Upper lobe of right lung (tissue), 1 donor: ENCODE results near the gene LAMA3. TPM values are rescaled to one million over a fixed set of nuclear protein-coding genes. Genes with fewer than 3 reads are reported as not detected.

Source experiments
- ATAC-seq: fragments of 200-7000 bp; cut with Tn5 transposase; one replicate; pipeline ENCODE4 v1.9.1; 2020; ENCODE audit warnings: mild to moderate bottlenecking, moderate library complexity
- DNase-seq: peaks from one replicate; pipeline ENCODE4 v3.0.0-alpha.2; 2020
- H3K27ac ChIP-seq: fragments of 200-600 bp; one replicate; pipeline ENCODE4 v1.8.0; 2022
- H3K27me3 ChIP-seq: fragments of 200-600 bp; one replicate; pipeline ENCODE4 v1.8.0; 2022; ENCODE audit warnings: mild to moderate bottlenecking
- H3K36me3 ChIP-seq: fragments of 200-600 bp; one replicate; pipeline ENCODE4 v1.8.0; 2022
- H3K4me1 ChIP-seq: fragments of 200-600 bp; one replicate; pipeline ENCODE4 v1.8.0; 2022
- H3K4me3 ChIP-seq: fragments of 200-600 bp; one replicate; pipeline ENCODE4 v1.8.0; 2022; ENCODE audit warnings: mild to moderate bottlenecking
- H3K9me3 ChIP-seq: fragments of 200-600 bp; one replicate; pipeline ENCODE4 v1.8.0; 2022
- CTCF ChIP-seq: fragments of 200-600 bp; IDR thresholded peaks from one replicate; pipeline ENCODE4 v1.8.0; 2022; ENCODE audit warnings: antibody characterized with exemption
- intact Hi-C: fragments of 100-400 bp; cut with DNase I; formaldehyde crosslinking; loops from one replicate; pipeline ENCODE4 v1.11.0; 2022
- total RNA-seq: library from RNA; stranded (reverse); fragmentation: NEBNext Ultra II Directional; extraction: Animal tissue kit (Norgen Biotek cat#: 25700); gene quantifications from one replicate; pipeline ENCODE4 v1.2.1, GENCODE V29; 2021
- donor health status: DM: no; HTN: yes; CAD: no; lungs with severe emphysema.

LAMA3 gene
- total RNA-seq, 1 donor from 2014 or later = 139 TPM

- no peak for TF ChIP-seq CTCF
- no peak overlapping the region for H3K4me3 ChIP-seq
- peak; percentile 81 for ATAC-seq
- no peak for DNase-seq
- no peaks in the 10 kb centered on the region for H3K36me3 ChIP-seq
- no peaks in the 10 kb centered on the region for H3K9me3 ChIP-seq
- peak overlapping the region; percentile 65 for H3K27ac ChIP-seq
- intact Hi-C loops = no loop called here
- H3K27me3 ChIP-seq = no peaks in the 10 kb centered on the region
- H3K4me1 ChIP-seq = peaks cover 15% of the 10 kb centered on the region
These were observed 254.8 kb downstream of the LAMA3 start for GRCh38 chr18:23943903-23944624.

GRCh38 chr18:23945416-23946079 is 256.3 kb downstream of the LAMA3 start:
- H3K4me3 ChIP-seq = no peak overlapping the region
- H3K4me1 ChIP-seq = peaks cover 15% of the 10 kb centered on the region
- intact Hi-C loops = no loop called here
- H3K9me3 ChIP-seq = no peaks in the 10 kb centered on the region
- DNase-seq (no peak), ATAC-seq (no peak)
- no peaks in the 10 kb centered on the region for H3K27me3 ChIP-seq
- H3K27ac ChIP-seq = no peak overlapping the region
- no peaks in the 10 kb centered on the region for H3K36me3 ChIP-seq
- no peak for TF ChIP-seq CTCF

- Histone ChIP-seq H3K27me3 (no peaks in the 10 kb centered on the region), H3K36me3 (no peaks in the 10 kb centered on the region), H3K27ac (no peak overlapping the region), H3K4me3 (no peak overlapping the region), H3K9me3 (no peaks in the 10 kb centered on the region), H3K4me1 (no peaks in the 10 kb centered on the region)
- no peak for TF ChIP-seq CTCF
- ATAC-seq (no peak), DNase-seq (no peak)
- intact Hi-C loops = no loop called here
These were observed 260.6 kb downstream of the LAMA3 start for GRCh38 chr18:23949863-23950262.

- no peak for TF ChIP-seq CTCF
- intact Hi-C loops = no loop called here
- no peak for ATAC-seq
- Histone ChIP-seq H3K4me3 (no peak overlapping the region), H3K36me3 (no peaks in the 10 kb centered on the region), H3K27ac (no peak overlapping the region), H3K27me3 (no peaks in the 10 kb centered on the region), H3K4me1 (no peaks in the 10 kb centered on the region), H3K9me3 (no peaks in the 10 kb centered on the region)
- no peak for DNase-seq
These were observed 261.4 kb downstream of the LAMA3 start for GRCh38 chr18:23950644-23951043.

- Histone ChIP-seq H3K4me3 (no peak overlapping the region), H3K27ac (no peak overlapping the region), H3K27me3 (no peaks in the 10 kb centered on the region), H3K4me1 (no peaks in the 10 kb centered on the region), H3K36me3 (no peaks in the 10 kb centered on the region), H3K9me3 (no peaks in the 10 kb centered on the region)
- no peak for TF ChIP-seq CTCF
- intact Hi-C loops = no loop called here
- no peak for DNase-seq
- ATAC-seq = no peak
These were observed 262.0 kb downstream of the LAMA3 start for GRCh38 chr18:23951206-23951605.
